Brain microvascular endothelial cell (primary cell): ENCODE results near the gene DLG2.

Experiments
- DNase-seq: peaks from one replicate; pipeline ENCODE4 v3.0.0-alpha.2; 2020
- H3K27ac ChIP-seq: fragments of 250-450 bp; sonication (Bioruptor Pico); 2 replicates; pipeline ENCODE4 v1.5.1; 2020; ENCODE audit warnings: mild to moderate bottlenecking, moderate library complexity
- H3K27me3 ChIP-seq: fragments of 250-450 bp; sonication (Bioruptor Pico); replicated peaks from 2 replicates; pipeline ENCODE4 v1.5.1; 2020; ENCODE audit warnings: mild to moderate bottlenecking
- H3K36me3 ChIP-seq: fragments of 250-450 bp; sonication (Bioruptor Pico); replicated peaks from 2 replicates; pipeline ENCODE4 v1.5.1; 2020; ENCODE audit warnings: mild to moderate bottlenecking
- H3K4me3 ChIP-seq: 2 replicates; pipeline ENCODE4 v1.5.1; 2011; ENCODE audit warnings: low read depth, mild to moderate bottlenecking, control low read depth, low read length, moderate library complexity
- in situ Hi-C: cut with HindIII; loops from 2 replicates; pipeline ENCODE4 v1.10.0; 2017; ENCODE audit warnings: low sequenced_read_pairs, low pct_ligation_motif_present
- TF ChIP-seq, protein P1 (sequence below): IDR thresholded peaks from 2 replicates; pipeline ENCODE4 v1.5.1; 2011; ENCODE audit warnings: low read depth, mild to moderate bottlenecking, moderate library complexity, low read length, control low read depth, inconsistent platforms; ENCODE audit errors: missing control alignments

DLG2 gene

DNA sequence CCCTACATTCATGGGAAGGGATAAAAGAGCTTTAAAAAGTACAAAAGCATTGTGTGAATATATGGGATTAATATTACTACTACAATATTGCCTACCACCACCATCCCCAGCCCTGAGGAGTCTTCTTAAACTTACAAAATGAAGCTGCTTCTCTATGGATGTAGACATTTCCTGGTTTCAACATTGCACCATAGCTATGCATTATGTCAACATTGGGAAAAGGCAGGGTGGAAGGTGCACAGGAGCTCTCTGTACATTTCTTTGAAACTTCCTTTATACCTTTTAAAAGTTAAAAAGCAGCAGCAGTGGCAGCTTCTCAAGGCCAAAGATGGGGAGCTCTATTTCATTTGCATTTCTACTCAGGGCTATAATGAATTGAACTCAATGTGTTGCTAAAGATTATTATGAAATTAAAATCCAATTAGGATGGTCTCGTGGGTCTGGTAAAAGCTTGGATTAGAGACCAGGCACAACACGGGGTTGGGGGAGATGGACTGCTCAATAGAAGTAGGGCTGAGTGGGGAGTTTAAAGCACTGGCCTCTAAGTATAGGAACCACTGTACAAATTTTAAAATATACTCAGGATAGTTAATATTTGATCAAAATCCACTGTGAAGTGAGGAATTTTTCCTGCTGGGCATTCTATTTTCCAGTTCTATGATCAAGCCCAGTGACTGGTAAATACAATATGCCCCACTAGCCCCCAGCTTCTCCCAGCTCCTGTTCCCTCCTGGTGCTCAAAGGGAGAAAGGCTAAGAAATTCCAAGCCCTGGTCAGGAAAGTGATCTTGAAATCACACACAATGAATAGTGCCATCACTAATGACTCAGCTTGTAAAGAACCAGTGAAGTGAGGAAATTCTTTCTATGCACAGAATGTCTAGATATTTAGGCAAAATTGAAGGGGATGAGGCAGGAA lies 1978.3 kb downstream of the DLG2 start:
- DNase-seq = no peak
- Histone ChIP-seq H3K4me3 (no peak overlapping the region), H3K36me3 (no peaks in the 10 kb centered on the region), H3K27ac (no peak overlapping the region), H3K27me3 (no peaks in the 10 kb centered on the region)
- TF ChIP-seq, protein P1, sequence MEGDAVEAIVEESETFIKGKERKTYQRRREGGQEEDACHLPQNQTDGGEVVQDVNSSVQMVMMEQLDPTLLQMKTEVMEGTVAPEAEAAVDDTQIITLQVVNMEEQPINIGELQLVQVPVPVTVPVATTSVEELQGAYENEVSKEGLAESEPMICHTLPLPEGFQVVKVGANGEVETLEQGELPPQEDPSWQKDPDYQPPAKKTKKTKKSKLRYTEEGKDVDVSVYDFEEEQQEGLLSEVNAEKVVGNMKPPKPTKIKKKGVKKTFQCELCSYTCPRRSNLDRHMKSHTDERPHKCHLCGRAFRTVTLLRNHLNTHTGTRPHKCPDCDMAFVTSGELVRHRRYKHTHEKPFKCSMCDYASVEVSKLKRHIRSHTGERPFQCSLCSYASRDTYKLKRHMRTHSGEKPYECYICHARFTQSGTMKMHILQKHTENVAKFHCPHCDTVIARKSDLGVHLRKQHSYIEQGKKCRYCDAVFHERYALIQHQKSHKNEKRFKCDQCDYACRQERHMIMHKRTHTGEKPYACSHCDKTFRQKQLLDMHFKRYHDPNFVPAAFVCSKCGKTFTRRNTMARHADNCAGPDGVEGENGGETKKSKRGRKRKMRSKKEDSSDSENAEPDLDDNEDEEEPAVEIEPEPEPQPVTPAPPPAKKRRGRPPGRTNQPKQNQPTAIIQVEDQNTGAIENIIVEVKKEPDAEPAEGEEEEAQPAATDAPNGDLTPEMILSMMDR = no peak
- in situ Hi-C loops = no loop called here

DNA sequence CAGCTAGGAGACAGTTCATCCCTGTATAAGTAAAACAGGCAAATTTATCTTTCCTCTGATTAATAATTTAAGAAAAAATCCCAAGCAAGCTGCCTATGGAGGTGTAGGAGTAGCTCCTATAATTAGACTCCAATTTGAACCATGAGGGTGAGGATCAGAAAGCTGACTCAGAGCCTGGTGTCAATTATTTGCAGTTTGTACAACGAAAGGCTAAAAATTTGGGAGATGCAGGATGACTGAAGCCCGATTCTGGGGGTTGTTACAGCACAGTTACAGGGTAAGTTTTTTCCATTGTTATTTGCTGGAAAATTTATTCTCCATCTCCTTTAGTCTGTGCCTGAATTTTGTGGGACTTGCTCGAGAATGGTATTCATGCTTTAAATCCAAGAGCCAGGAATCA lies 1981.6 kb downstream of the DLG2 start:
- H3K27me3 ChIP-seq = no peaks in the 10 kb centered on the region
- no peak overlapping the region for H3K4me3 ChIP-seq
- TF ChIP-seq, protein P1 = no peak
- no peak overlapping the region for H3K27ac ChIP-seq
- DNase-seq = no peak
- in situ Hi-C loops = no loop called here
- no peaks in the 10 kb centered on the region for H3K36me3 ChIP-seq

DNA sequence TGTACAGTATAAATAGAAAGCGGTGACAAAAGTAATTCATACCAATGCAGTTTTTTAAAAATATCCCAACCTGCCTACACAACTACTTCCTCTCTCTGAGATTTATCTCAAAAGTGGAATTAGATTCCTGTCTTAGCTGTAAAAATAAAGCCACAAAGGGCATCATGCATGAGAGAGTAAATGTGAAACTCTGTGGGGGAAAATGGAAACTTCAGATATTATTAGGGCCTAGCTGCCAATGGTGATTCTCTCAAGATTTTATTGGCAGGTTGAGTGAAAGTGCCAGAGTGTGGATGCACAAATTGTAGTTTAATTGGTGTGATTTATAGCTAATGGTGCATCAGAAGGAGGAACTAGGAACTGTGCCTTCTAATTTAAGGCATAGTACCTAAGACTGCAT lies 1984.0 kb downstream of the DLG2 start:
- Histone ChIP-seq H3K27me3 (no peaks in the 10 kb centered on the region), H3K27ac (no peak overlapping the region), H3K4me3 (no peak overlapping the region), H3K36me3 (no peaks in the 10 kb centered on the region)
- DNase-seq = no peak
- TF ChIP-seq, protein P1 = no peak
- in situ Hi-C loops = no loop called here

DNA sequence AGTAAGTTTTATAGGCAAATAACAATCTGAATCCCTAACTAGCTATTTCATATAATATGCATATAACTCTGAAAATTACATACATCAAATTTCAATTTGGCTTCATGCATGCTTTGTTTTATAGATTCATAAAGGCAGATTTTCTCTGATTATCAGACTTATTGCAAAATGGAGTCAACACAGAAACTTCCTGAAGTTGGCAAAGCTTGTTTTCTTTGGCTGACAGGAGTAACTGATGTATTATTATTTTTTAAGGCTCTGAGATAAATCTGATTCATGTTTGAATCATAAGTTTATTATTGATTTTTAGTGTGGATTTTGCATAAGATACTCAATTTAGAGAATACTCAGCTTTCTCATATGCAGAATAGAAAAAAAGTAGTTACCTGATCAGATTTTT lies 1984.6 kb downstream of the DLG2 start:
- in situ Hi-C loops = no loop called here
- no peak for DNase-seq
- TF ChIP-seq, protein P1 = no peak

DNA sequence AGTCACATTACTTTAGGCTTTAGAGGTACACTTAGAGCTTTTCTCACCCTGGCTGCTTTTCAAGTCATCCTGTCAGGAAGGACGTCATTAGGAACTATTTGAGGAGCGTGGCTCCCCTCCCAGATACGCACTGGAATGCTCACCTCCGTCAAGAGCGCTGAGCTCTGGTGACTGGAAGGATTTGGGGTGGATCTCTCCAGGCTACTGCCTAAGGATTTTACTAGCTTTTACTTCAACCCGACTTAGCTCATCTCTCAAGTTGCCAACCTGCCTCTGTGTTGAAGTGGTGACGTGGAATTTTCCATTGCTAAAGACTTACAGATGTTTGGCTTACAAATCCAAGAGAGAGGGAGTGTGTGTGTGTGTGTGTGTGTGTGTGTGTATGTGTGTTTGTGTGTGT lies 1985.6 kb downstream of the DLG2 start:
- Histone ChIP-seq H3K4me3 (no peak overlapping the region), H3K36me3 (no peaks in the 10 kb centered on the region), H3K27ac (no peak overlapping the region), H3K27me3 (no peaks in the 10 kb centered on the region)
- in situ Hi-C loops = no loop called here
- no peak for DNase-seq
- TF ChIP-seq, protein P1 = no peak

More for the DNA sequence above, 1984.6 kb downstream of the DLG2 start:
- Histone ChIP-seq H3K27me3 (no peaks in the 10 kb centered on the region), H3K27ac (no peak overlapping the region), H3K4me3 (no peak overlapping the region), H3K36me3 (no peaks in the 10 kb centered on the region)
